GM12878 (cell line): Measurements from ENCODE around the gene STARD3. TPM values are rescaled to one million over a fixed set of nuclear protein-coding genes. Genes with fewer than 3 reads are reported as not detected.

ENCODE experiments used
- ATAC-seq: fragments of 200-7000 bp; cut with Tn5 transposase; 3 replicates; pipeline ENCODE4 v1.9.1; 2020; ENCODE audit warnings: mild to moderate bottlenecking, moderate library complexity
- BruUV-seq: library from RNA; stranded (reverse); fragments of 400-500 nt; replicated peaks from 2 replicates; lab custom pipeline; 2021; lab: Mats Ljungman, UMichigan
- CTCF ChIA-PET: fragments of 300-600 bp; sonication (Branson Sonifier 250); formaldehyde crosslinking; extraction: SDS; loops from one replicate; lab custom pipeline; 2021; ENCODE audit warnings: inconsistent platforms; lab: Yijun Ruan, JAX
- POLR2A ChIA-PET: fragments of 350-600 bp; formaldehyde crosslinking; extraction: SDS; loops from one replicate; lab custom pipeline; 2021; ENCODE audit warnings: inconsistent platforms; lab: Charles Lee
- RAD21 ChIA-PET: fragments of 300-600 bp; sonication (Branson Sonifier 250); formaldehyde crosslinking; loops from one replicate; lab custom pipeline; 2023; ENCODE audit warnings: antibody characterized with exemption; ENCODE audit not compliant: unreplicated experiment; lab: Charles Lee
- SMC1A ChIA-PET: fragments of 300-600 bp; sonication (Branson Sonifier 250); formaldehyde crosslinking; loops from one replicate; lab custom pipeline; 2023; ENCODE audit not compliant: unreplicated experiment, uncharacterized antibody; lab: Charles Lee
- DNase-seq: peaks from one replicate; pipeline ENCODE4 v3.0.0-alpha.2; 2011; ENCODE audit warnings: low read depth, low spot score
- FAIRE-seq: peaks from 3 replicates; lab custom pipeline; 2011; peaks lifted over from hg19 to GRCh38; lab: Jason Lieb, UNC
- H2AFZ ChIP-seq: 2 replicates; pipeline ENCODE4 v1.6.0; 2011; ENCODE audit warnings: low read depth, low read length, control low read depth; ENCODE audit not compliant: control insufficient read depth
- H3K27ac ChIP-seq: 2 replicates; pipeline ENCODE4 v1.5.1; 2011; ENCODE audit warnings: control low read depth; ENCODE audit not compliant: control insufficient read depth, insufficient read depth
- H3K27me3 ChIP-seq, 2 experiments: replicated peaks in 1 of 2; 2 replicates each; pipeline versions ENCODE4 v1.6.0 to v1.6.1; 2011; ENCODE audit warnings: low read length in 1 of 2; ENCODE audit not compliant: control insufficient read depth in 2 of 2, insufficient read depth in 2 of 2
- H3K36me3 ChIP-seq, 2 experiments: 2 replicates each; pipeline ENCODE4 v1.5.1; 2011; ENCODE audit warnings: low read length in 1 of 2; ENCODE audit not compliant: control insufficient read depth in 2 of 2, insufficient read depth in 2 of 2
- H3K4me1 ChIP-seq: 2 replicates; pipeline ENCODE4 v1.6.1; 2011; ENCODE audit warnings: mild to moderate bottlenecking, low read length, moderate library complexity, mixed read lengths; ENCODE audit not compliant: control insufficient read depth, insufficient read depth
- H3K4me2 ChIP-seq: 2 replicates; pipeline ENCODE4 v1.6.0; 2011; ENCODE audit warnings: control low read depth; ENCODE audit not compliant: control insufficient read depth, insufficient read depth
- H3K4me3 ChIP-seq: fragments of 200-600 bp; sonication (generic); 2 replicates; pipeline ENCODE4 v1.5.1; 2016
- H3K79me2 ChIP-seq: 2 replicates; pipeline ENCODE4 v1.6.0; 2011; ENCODE audit warnings: low read length; ENCODE audit not compliant: control insufficient read depth, insufficient read depth
- H3K9ac ChIP-seq: 2 replicates; pipeline ENCODE4 v1.8.0; 2011; ENCODE audit warnings: low read length, control low read depth, mixed read lengths; ENCODE audit not compliant: control insufficient read depth, insufficient read depth
- H3K9me3 ChIP-seq: replicated peaks from 3 replicates; pipeline ENCODE4 v1.5.1; 2011; ENCODE audit warnings: mild to moderate bottlenecking, low read length; ENCODE audit not compliant: control insufficient read depth, insufficient read depth
- H4K20me1 ChIP-seq: 2 replicates; pipeline ENCODE4 v1.6.0; 2011; ENCODE audit not compliant: control insufficient read depth, insufficient read depth
- E4F1 ChIP-seq: fragments of 450-650 bp; IDR thresholded peaks from 2 replicates; pipeline ENCODE4 v1.6.1; 2018; ENCODE audit warnings: borderline replicate concordance, mild to moderate bottlenecking; ENCODE audit not compliant: partially characterized antibody
- MLLT1 ChIP-seq: fragments of 450-650 bp; IDR thresholded peaks from 2 replicates; pipeline ENCODE4 v1.6.1; 2016; ENCODE audit warnings: mild to moderate bottlenecking
- PAX8 ChIP-seq: fragments of 450-650 bp; IDR thresholded peaks from 2 replicates; pipeline ENCODE4 v1.6.1; 2017; ENCODE audit warnings: mild to moderate bottlenecking, moderate library complexity
- POLR2AphosphoS2 ChIP-seq: IDR thresholded peaks from 2 replicates; pipeline ENCODE4 v1.6.1; 2011; ENCODE audit warnings: low read depth, mild to moderate bottlenecking, low read length, improper control_type of control experiment, moderate library complexity
- RCOR1 ChIP-seq: conservative IDR thresholded peaks from 2 replicates; pipeline ENCODE4 v1.6.1; 2012; ENCODE audit warnings: low read depth, low read length, improper control_type of control experiment
- TCF7 ChIP-seq: IDR thresholded peaks from 2 replicates; pipeline ENCODE4 v1.6.1; 2014; ENCODE audit warnings: antibody characterized with exemption, borderline replicate concordance
- WGBS: methylation state at CpG from one replicate; pipeline ENCODE4 v1.1.6; 2016; ENCODE audit warnings: low lambda C conversion rate; ENCODE audit not compliant: insufficient replicate concordance, insufficient coverage; ENCODE audit errors: missing lambda C conversion rate; 5-methylcytosine and 5-hydroxymethylcytosine counted together
- in situ Hi-C: fragments of 300-500 bp; cut with MboI; formaldehyde crosslinking; loops from 9 replicates; pipeline ENCODE4 v1.14.3; 2018; ENCODE audit warnings: mixed read lengths
- intact Hi-C: fragments of 100-400 bp; cut with micrococcal nuclease; formaldehyde crosslinking; loops from one replicate; pipeline ENCODE4 v1.14.2; 2022; ENCODE audit not compliant: unreplicated experiment
- polyA plus RNA-seq, 11 experiments: library from polyadenylated mRNA; depleted of rRNA in 4 of 11; unstranded in 6 of 11; stranded (reverse) in 5 of 11; fragments of >200 nt; fragmentation: Nextera tagmentation in 4 of 11; fragmentation: Illumina TruSeq in 1 of 11; extraction: Ambion mirVana in 4 of 11; extraction: Trizol in 1 of 11; gene quantifications; 1 replicate in 1 of 11; 2 replicates in 10 of 11; pipeline versions ENCODE4 v1.2.1 to v1.2.3, GENCODE V29; 2011 to 2016; ENCODE audit warnings: inconsistent platforms in 2 of 11, missing spikeins in 2 of 11, low read depth in 1 of 11
- total RNA-seq, 4 experiments: library from RNA; depleted of rRNA in 3 of 4; stranded (reverse); fragments of >200 nt in 3 of 4; fragmentation: Illumina TruSeq in 1 of 4; extraction: Trizol in 1 of 4; gene quantifications; 2 replicates each; pipeline versions ENCODE4 v1.2.1 to v1.2.3, GENCODE V29; 2013 to 2021

STARD3 gene
- total and polyA plus RNA-seq, 10 of the 15 experiments (the other 5 are each of a cell fraction or from before 2014, with no cell fraction given): 0.08 to 62.7 (median 27.5) TPM

GRCh38 chr17:39705786-39706348 is 68.9 kb downstream of the STARD3 start (continued):
- TF ChIP-seq E4F1: no peak
- TF ChIP-seq, all 136 proteins: peak for 0

- no peak overlapping the region for H3K4me2 ChIP-seq
- H3K36me3 ChIP-seq: no peaks in the 10 kb centered on the region
- TF ChIP-seq RCOR1 (no peak), TCF7 (no peak), POLR2AphosphoS2 (no peak), MLLT1 (no peak), PAX8 (no peak)
- CTCF ChIA-PET: no interaction called here
- ATAC-seq: no peak
- WGBS: 54% methylated on average over 8 of the region's 8 CpGs
- BruUV-seq: no TSS peak
- POLR2A ChIA-PET: no interaction called here
- H2AFZ ChIP-seq: no peak overlapping the region
- H3K4me3 ChIP-seq: no peak overlapping the region
- no peak for FAIRE-seq
- no peaks in the 10 kb centered on the region for H3K9me3 ChIP-seq
- DNase-seq: no peak
- H4K20me1 ChIP-seq: no peaks in the 10 kb centered on the region
- intact Hi-C loops: no loop called here
- H3K4me1 ChIP-seq: peaks cover 11% of the 10 kb centered on the region
- no peak overlapping the region for H3K27ac ChIP-seq
- H3K9ac ChIP-seq: no peak overlapping the region
- peaks cover 0 to under 1% of the 10 kb centered on the region in 2 experiments; a peak in 3 of 4 replicates for H3K27me3 ChIP-seq
- H3K79me2 ChIP-seq: no peaks in the 10 kb centered on the region
- RAD21 ChIA-PET: no interaction called here
- in situ Hi-C loops: no loop called here
- SMC1A ChIA-PET: no interaction called here
Observed at GRCh38 chr17:39706383-39706782, 69.4 kb downstream of the STARD3 start.
